GM18507 (cell line): Measurements from ENCODE around the gene DOCK10.
"Not testable (repeated sequence)": the region's sequence is repeated elsewhere in the genome, so short reads cannot be mapped to it uniquely, and the experiment has no call there.

Experiments used
- DNase-seq: peaks from one replicate; pipeline ENCODE4 v3.0.0; 2011; ENCODE audit warnings: low read depth; ENCODE audit not compliant: insufficient read length; ENCODE audit errors: extremely low spot score
- FAIRE-seq: peaks from 2 replicates; lab custom pipeline; 2011; peaks lifted over from hg19 to GRCh38; lab: Jason Lieb, UNC

Gene DOCK10

DNA sequence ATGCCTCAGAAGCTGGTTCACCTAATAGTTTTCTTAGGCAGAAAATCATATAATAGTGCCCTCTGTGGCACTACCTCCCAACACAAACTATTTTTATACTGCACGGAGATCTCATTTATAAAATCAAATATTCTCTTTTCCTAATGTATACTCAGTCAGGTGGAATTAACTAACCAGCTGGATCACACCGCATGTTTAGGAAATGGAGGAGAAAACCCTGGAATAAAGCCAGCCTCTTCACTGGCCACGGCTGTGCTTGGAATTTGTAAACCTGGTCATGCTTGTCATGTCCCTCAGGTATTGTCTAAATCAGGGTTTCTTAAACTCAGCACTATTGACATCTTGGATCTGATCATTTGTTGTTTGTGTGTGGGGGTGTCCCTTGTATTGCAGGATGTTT is 85.6 kb downstream of the DOCK10 start:
- DNase-seq (no peak), FAIRE-seq (no peak)

DNA sequence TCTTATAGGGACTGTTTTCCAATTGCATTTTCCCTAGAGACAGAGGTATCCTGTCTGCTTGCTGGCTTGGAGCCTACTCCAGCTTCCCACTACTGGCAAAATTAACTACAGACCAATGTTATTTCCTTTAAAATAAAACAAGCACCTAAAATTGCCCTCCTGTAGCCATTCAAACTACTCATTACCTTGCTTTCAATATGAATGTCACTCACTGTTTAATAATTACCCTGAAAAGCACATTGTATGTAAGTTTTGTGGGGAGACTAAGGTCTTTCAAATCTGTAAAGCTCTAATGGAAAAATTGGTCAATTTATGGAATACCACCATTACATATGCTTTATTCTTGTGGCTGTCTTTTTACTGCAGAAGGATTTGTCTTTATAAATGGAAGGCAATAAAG is 87.3 kb downstream of the DOCK10 start:
- DNase-seq (no peak), FAIRE-seq (peak; percentile 81)

DNA sequence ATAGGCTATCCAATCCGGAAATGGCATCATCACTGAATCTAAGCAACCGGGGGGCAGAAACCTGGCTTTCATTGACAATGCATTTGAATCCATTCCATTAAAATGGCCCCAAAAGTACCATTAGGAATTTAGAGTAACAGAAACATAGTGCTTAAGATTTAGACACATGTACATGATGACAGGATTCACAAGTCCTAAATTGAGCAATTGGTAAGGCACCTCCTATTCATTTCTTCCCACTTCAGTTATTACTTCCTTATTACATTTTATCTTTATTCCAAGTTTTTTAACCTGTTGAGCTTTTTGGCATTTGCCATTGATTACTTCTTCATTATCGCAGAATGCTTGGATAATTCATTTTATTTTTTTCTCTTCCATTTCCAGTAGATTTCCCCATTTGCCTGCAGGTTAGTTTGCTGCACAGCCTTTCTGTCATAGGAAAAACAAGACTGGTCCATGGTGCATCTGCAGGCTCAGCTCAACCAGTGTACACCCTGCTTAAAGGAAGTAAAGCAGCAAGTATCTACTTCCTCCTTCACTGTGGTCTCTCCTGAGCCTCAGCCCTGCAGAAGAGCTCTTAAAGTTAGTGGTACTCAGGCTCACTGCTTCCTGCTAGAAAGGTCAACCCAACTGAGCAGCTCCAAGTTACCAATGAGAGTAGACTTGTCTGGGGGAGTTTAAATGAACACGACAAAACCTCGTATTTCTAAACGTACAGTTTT is 89.2 kb downstream of the DOCK10 start:
- peak; percentile 36 for DNase-seq
- FAIRE-seq = peak; percentile 98

DNA sequence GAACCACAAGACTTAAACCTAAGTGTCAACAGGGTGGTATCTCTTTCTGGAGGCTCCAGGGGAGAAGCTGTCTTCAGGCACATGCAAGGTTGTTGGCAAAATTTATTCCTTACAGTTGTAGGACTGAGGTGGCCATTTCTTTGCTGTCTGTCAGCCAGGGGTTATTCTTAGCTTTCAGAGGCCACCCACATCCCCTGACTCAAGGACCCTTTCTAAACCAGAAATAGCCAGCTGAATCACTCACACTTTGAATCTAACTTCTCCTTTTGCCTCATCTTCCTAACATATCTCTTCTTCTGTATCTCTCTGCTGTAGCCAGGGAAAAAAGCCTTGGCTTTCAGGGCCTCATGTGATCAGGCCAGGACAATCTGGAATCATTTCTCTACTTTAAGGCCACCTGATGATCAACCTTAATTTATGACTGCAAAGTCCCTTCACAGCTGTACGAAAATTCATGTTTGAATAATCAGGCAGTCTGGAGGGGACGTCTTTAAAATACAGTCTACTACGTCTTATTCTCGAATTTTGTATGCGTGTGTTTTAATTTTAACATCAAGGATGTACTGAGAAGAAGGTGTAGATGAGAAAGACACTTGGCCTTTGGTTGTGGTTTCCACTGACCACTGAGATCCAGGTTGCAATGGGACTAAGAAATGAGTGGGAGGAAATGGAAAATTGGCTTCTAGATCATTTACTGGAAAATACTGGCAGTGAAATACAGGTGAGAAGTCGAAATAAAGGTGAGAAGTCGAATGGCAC is 90.4 kb downstream of the DOCK10 start:
- no peak for DNase-seq

DNA sequence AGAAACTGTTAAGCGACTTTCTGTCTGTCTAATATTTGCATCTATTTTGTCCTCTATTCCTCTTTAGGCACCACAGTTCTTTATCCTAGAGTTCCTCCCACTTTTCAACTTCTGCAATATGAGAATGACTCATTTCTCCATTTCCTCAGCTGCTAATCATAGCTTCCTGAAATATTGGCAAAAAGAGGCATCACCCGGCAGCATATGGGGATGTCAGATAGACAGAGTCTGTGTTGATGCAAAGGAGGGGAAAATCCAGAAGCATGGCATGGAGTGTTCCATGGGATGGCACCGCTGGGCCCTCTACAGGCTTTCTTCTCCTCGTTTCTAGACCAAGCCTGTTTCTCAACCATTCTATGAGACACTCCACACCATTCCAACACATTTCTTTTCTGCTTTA is 93.4 kb downstream of the DOCK10 start:
- DNase-seq (no peak), FAIRE-seq (peak; percentile 60)

More for the DNA sequence above, 90.4 kb downstream of the DOCK10 start:
- FAIRE-seq = peak; percentile 83

DNA sequence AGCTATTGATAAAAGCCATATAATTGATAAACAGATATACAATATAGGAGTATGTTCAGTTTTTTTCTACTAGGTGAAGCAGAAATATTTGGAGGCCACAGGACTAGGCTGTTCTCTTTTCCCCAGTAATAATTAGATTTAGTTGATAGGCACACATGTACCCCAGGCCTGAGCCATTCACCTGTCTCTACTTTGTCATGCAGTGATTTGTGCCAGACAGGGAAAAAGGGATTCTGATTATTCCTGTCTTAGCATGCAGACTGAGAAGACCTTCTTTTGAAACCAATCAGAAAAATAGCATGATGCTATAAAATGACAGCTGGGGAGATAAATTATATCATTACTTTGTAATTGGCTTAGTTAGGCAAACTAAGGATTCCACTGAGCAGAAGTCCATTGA is 94.3 kb downstream of the DOCK10 start:
- DNase-seq (no peak), FAIRE-seq (no peak)

DNA sequence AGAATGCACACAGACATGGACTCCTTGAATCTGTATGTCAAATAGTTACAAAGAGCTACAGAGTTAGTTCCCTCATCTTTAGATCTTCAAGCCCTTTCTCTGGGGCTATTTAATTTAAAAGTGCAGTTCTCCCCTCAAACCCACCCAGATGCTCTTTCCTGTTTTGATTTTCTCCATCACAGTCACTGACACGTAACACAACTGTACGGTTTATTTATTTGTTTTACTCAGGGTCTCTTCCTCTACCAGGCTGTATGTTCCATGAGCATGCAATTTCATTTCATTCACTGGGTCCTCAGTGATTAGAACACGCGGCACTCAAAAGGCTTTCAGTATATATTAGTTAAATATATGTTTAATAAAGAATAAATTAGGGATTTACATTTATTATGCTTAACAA is 94.7 kb downstream of the DOCK10 start:
- DNase-seq (no peak), FAIRE-seq (peak; percentile 47)

DNA sequence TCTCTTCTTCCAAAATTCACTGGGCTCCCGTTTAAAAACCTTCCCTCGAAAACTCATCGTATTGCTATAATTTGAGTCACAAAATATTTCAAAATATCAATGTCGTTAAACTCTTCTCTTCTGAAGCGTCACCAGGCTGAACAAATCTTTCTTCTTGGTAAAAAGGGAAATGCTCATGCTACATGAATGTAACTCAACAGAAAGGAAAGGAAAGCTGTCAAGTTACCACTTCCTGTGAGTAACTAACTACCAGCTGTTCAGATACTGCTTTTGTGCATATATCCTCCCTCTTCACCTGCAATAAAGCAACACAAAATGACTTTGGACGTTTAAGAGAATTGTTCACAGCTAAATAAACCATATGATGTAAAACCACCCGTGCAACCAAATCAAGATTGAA is 95.4 kb downstream of the DOCK10 start:
- FAIRE-seq (peak; percentile 95), DNase-seq (no peak)

DNA sequence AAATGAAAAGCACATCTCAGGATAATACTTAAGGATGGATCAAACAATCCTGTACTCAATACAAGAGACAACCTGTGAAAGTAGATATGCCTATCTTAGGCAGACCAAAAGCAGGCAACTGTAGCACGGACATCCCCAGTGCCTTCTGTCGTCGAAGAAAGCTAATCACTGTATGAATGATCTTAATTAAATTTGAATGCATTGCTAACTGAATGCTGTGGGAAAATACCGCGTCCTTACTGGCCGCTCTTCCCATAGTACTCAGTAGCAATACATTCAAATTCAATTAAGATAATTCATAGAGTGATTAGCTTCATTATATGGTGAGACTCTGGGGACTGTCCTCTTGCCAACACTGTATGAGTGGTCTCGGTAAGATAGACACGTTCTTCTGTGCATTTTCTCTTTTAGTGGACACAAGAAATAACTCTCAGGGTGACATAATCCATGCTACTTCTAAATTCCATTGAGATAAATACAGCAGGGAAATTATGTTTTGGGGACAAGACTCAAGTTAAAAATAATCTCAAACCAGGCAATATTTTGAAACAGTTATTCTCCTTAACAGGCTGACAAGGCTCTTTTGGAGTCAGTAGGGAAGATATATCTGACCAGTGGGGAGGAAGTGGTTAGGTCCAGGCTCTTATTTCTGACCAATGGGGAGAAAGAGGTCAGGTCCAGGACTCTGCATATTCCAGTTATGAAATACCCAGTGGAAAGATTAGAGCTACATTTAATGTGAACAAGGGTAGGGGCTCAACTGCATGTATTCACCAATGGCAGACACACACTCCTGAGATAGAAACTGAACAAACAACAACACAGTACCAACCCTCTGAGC is 97.3 kb downstream of the DOCK10 start:
- DNase-seq = no peak
- FAIRE-seq = peak; percentile 83

DNA sequence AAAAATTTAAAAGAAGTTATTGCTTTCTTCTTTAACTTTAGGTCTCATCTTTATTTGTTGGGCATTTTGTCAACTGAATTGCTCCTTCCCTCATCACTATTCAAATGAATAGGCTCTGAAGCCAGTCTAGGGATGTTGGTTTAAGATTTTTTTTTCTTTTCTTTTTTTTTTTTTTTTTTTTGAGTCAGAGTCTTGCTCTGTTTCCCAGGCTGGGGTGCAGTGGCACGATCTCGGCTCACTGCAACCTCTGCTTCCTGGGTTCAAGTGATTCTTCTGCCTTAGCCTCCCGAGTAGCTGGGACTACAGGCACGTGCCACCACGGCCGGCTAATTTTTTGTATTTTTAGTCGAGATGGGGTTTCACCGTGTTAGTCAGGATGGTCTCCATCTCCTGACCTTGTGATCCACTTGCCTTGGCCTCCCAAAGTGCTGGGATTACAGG is 98.6 kb downstream of the DOCK10 start:
- not testable (repeated sequence) for FAIRE-seq, DNase-seq

DNA sequence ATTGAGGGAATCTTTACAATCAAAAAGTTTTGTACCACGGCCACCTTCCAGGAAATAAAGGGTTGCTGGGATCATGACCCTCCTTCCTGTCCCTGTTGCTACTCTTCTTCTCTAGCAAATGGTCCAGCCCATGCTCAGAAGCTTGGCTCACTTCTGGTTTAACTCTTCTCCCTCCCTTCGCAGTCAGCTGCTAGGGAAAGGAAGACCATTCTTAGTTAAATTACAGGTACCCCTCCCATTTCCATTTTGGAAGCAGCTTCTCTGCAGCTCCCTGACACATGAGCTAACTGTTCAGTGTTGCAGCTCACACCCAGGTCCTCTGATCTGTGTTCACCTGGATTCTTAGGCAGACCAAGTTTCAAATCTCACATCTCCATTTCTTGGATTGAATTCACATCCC is 100.3 kb downstream of the DOCK10 start:
- peak; percentile 64 for FAIRE-seq

DNA sequence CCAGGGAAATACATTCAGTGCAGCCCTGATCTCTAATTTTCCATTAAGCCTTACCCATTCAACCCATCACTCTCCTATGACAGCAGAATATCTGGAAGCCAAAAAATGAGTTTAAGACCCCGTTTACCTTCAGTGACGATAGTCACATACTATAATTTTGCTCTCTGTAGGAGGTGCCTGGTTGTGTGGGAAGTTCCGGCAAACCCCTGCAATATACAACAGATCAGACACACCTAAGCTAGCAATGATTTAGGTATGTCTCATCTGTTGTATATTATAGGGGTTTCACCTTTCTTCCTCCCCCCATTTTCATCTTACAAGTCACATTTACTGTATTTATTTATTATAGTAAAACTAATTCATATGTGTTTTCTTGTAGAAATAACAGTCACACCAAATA is 101.7 kb downstream of the DOCK10 start:
- FAIRE-seq = peak; percentile 35
- no peak for DNase-seq

More for the DNA sequence above, 100.3 kb downstream of the DOCK10 start:
- no peak for DNase-seq

DNA sequence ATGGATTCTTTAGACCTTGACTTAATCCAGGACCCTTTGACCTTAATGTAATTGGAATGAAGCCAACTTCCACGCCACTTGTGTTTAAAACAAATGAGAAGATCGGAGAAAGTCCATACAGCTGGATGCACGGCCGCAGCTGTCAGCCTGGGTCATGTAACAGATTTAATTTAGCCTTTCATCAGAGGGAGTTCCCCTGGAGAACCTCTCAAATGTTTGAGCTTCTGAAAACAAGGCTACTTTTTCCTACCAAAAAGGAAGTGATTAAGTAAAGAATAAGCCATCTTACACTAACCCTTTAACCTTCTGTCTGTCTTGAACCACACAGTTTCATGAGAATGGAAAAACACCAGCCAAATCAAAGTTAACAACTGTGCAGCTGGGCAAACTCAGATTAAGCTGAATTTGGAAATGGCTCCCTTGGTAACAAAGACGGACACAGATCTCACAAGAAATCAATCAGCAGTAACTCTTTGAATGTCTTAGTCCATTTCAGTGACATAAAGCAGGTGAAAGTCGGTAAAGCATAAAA is 103.6 kb downstream of the DOCK10 start:
- DNase-seq = no peak
- FAIRE-seq = no peak

DNA sequence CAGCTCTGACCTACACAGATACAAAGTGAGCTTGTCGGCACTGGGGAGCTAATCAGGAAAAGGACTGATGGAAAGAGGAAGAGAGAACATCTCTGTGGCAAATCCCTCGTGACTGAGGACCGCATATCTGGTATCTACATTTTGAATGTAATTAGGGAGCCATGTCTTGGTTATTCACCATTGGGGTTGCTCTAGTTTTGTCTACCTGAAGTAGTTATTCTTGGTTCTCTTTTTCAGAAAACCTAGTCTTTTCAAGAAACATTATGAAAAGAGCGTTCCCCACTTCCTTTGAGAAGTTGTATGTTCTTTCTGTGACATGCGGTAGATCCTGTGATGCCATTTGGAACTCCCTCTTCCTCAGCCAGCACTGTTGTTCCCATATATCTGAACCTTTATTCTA is 104.4 kb downstream of the DOCK10 start:
- peak; percentile 97 for FAIRE-seq
- DNase-seq = no peak

DNA sequence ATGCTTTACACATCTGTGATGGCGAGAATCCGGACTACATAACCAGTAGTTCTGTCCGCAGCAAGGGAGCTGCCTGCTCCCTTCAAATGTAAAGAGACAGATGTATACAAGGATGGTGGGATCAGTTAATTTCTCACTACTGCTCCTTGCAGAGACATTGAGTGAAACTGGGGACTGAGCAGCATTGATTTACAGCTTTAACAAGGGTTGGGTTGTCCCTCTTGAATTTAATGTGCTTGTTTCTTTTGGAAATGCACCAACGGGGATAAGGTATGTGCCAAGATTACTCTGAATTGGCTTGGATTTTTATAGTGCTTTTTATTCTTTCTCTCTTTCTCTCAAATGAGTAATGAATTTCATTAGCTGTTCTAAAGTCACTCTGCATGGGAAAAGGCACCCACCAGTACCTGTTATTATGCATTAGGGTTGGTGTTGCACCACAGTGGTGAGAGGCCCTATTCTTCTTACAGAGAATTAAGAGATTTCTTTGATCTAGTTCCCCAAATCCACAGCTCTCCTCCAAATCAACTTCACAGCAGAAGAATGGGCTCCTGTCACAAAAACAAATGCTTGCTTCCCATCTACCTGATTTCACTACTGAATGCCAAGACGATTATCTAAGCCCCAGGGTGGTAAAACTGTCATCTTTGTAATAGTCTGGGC is 107.6 kb downstream of the DOCK10 start:
- FAIRE-seq (no peak), DNase-seq (no peak)

DNA sequence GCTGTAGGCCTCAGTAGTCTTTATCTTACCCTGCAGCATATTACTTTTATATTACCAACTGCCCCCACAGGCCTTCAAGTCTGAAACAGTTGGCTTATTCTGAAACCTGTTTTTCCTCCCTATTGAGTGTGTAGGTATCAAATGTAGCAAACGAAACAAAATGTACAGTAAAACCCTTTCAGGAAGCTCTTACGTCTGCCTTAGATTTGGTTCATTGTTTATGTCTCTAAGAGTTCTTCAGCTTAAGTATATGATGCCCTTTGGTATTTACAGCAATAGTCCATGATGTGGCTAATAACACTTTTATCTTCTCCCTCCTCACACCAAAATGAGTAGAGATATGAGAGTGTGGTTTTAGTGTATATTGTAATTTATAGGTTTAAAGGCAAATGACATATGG is 108.8 kb downstream of the DOCK10 start:
- FAIRE-seq (peak; percentile 59), DNase-seq (no peak)

DNA sequence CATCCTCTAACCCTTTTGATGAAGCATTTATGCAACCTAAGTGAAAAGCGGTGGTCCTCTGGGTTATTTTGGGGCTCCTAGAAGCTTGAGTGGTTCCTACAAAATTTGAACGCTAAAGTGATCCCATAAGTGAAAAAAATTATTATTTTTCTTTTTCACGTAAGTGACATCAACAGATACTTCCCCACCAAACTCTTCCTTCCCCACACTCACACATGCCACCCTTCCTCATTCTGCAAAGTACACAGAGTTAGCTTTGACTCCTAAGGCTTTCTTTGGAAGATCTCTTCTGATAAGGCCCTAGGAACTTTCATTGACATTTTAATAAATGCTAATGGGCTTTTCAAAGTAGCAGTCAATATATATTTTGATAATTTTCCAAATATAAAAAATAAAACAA is 109.7 kb downstream of the DOCK10 start:
- FAIRE-seq (no peak), DNase-seq (no peak)

DNA sequence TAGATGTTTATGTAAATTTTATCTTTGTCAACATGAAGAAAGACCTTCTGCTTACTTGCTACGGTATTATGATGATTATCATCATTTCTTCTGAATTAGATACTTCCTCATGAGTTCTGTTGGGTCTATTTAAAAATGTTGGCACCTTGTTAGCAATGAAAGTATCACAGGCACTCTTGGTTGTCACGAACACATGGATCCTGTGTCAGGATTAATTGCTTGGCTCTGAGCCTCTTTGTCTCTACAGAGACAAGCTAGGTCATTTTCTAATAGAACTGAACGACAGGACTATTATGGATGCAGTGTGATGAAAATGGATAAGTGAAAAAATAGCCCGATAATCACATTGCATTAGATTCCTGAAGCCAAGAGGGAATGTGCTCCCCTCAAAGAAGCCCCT is 110.3 kb downstream of the DOCK10 start:
- no peak for DNase-seq
- FAIRE-seq = no peak

DNA sequence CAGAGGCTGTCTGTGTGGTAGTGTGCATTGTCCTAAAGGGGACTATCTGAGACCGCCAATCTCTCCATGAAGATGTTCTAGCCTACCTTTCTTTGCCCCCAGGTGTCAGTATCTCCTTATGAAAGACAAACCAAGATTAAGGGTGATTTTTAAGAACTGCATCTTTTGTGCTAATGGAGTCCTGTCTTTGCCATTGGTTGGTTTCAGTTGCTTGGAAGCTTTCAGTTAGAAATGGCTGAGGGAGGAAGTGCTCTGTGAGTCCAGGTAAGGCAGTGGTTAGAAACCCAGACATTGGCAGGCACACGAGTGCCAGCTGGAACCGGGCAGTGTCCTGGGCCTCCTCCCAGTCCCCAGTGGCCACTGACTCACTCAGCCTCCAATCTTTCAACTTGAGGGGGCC is 111.3 kb downstream of the DOCK10 start:
- FAIRE-seq (no peak), DNase-seq (no peak)
